ENCODE results near the gene BST2. TPM values are rescaled to one million over a fixed set of nuclear protein-coding genes. Genes with fewer than 3 reads are reported as not detected.

BST2 gene
- total RNA-seq, 3 donors from 2014 or later (not counting 1 experiment from before 2014, with no cell fraction given): 84.8 to 106 (median 100) TPM

- no peaks in the 10 kb centered on the region for H3K36me3 ChIP-seq (ENCODE audit: control insufficient read depth, insufficient read depth, low read length)
- intact Hi-C loops (cut with micrococcal nuclease): no loop called here
- peak overlapping the region; percentile 13 for H3K27ac ChIP-seq (ENCODE audit: low read length)
- Mint-ChIP-seq H3K36me3 (no peaks in the 10 kb centered on the region), H3K4me3 (peak overlapping the region; percentile 97), H3K27ac (peak overlapping the region in 1 of 2 donors; percentile 91), H3K9me3 (no peaks in the 10 kb centered on the region), H3K4me1 (peaks cover 8 to 26% of the 10 kb centered on the region in 2 donors), H3K27me3 (ENCODE audit: low read depth in 2 of 2) (no peaks in the 10 kb centered on the region)
- no peaks in the 10 kb centered on the region for H3K27me3 ChIP-seq (ENCODE audit: control insufficient read depth, insufficient read depth, low read length)
- ATAC-seq (peak in 1 of 3 donors; percentile 21), DNase-seq (peak in 1 of 2 donors; percentile 53)
- WGBS (ENCODE audit: insufficient coverage): 6% methylated on average over 25 of the region's 25 CpGs
- H3K4me3 ChIP-seq (ENCODE audit: low read length): peak overlapping the region; percentile 77
- no peaks in the 10 kb centered on the region for H3K9me3 ChIP-seq (ENCODE audit: control insufficient read depth, insufficient read depth, low read length)
- no peak for TF ChIP-seq CTCF (IDR thresholded peaks at IDR 0.05)
- peaks cover 20% of the 10 kb centered on the region for H3K4me1 ChIP-seq (ENCODE audit: control insufficient read depth, insufficient read depth, low read length)
Observed at GRCh38 chr19:17420475-17420924, 15.1 kb upstream of the BST2 start.

GRCh38 chr19:17419621-17420474, 14.4 kb upstream of the BST2 start, which contains the start of gene MVB12A:
TSS of gene MVB12A (plus strand) at chr19:17420047. CDS start at chr19:17420136, 89 bp downstream.
- no peaks in the 10 kb centered on the region for H3K27me3 Mint-ChIP-seq (ENCODE audit: low read depth in 2 of 2)
- WGBS (ENCODE audit: insufficient coverage): under 1% methylated on average over 85 of the region's 85 CpGs
- Histone ChIP-seq H3K9me3 (ENCODE audit: control insufficient read depth, insufficient read depth, low read length) (no peaks in the 10 kb centered on the region), H3K4me1 (ENCODE audit: control insufficient read depth, insufficient read depth, low read length) (peaks cover 18% of the 10 kb centered on the region), H3K27ac (ENCODE audit: low read length) (peak within 1 kb of the TSS; percentile 52), H3K36me3 (ENCODE audit: control insufficient read depth, insufficient read depth, low read length) (no peaks in the 10 kb centered on the region), H3K4me3 (ENCODE audit: low read length) (peak within 1 kb of the TSS; percentile 77), H3K27me3 (ENCODE audit: control insufficient read depth, insufficient read depth, low read length) (no peaks in the 10 kb centered on the region)
- DNase-seq: peak; percentile 91 to 100
- intact Hi-C loops (cut with micrococcal nuclease): no loop called here
- H3K36me3 Mint-ChIP-seq: no peaks in the 10 kb centered on the region
- peak; percentile 97 to 99 (median 98) for ATAC-seq
- H3K9me3 Mint-ChIP-seq: no peaks in the 10 kb centered on the region
- peak within 1 kb of the TSS; percentile 97 for H3K4me3 Mint-ChIP-seq
- H3K4me1 Mint-ChIP-seq: peaks cover 8 to 22% of the 10 kb centered on the region in 2 donors
- H3K27ac Mint-ChIP-seq: peak within 1 kb of the TSS; percentile 91 to 95
- no peak for TF ChIP-seq CTCF (IDR thresholded peaks at IDR 0.05)

GRCh38 chr19:17419154-17419620, 13.8 kb upstream of the BST2 start:
- intact Hi-C loops (cut with micrococcal nuclease): no loop called here
- 39% methylated on average over 7 of the region's 8 CpGs for WGBS (ENCODE audit: insufficient coverage)

More at GRCh38 chr19:17419154-17419620, 13.8 kb upstream of the BST2 start:
- Mint-ChIP-seq H3K36me3 (no peaks in the 10 kb centered on the region), H3K4me3 (peak overlapping the region; percentile 97), H3K9me3 (no peaks in the 10 kb centered on the region), H3K27ac (peak overlapping the region; percentile 91 to 95), H3K27me3 (ENCODE audit: low read depth in 2 of 2) (no peaks in the 10 kb centered on the region), H3K4me1 (peaks cover 8 to 17% of the 10 kb centered on the region in 2 donors)
- Histone ChIP-seq H3K9me3 (ENCODE audit: control insufficient read depth, insufficient read depth, low read length) (no peaks in the 10 kb centered on the region), H3K27ac (ENCODE audit: low read length) (peak overlapping the region; percentile 52), H3K4me3 (ENCODE audit: low read length) (peak overlapping the region; percentile 77), H3K27me3 (ENCODE audit: control insufficient read depth, insufficient read depth, low read length) (no peaks in the 10 kb centered on the region), H3K36me3 (ENCODE audit: control insufficient read depth, insufficient read depth, low read length) (peaks cover 3% of the 10 kb centered on the region), H3K4me1 (ENCODE audit: control insufficient read depth, insufficient read depth, low read length) (peaks cover 16% of the 10 kb centered on the region)
- DNase-seq (no peak), ATAC-seq (no peak)
- no peak for TF ChIP-seq CTCF (IDR thresholded peaks at IDR 0.05)
